ENCODE results near the gene SECISBP2.

The SECISBP2 gene

GRCh38 chr9:89340332-89340731, 22.0 kb downstream of the SECISBP2 start:
- TF ChIP-seq TCF12 (IDR thresholded peaks at IDR 0.05; ENCODE audit: low read depth): no peak
- no peak for TF ChIP-seq EGR1 (IDR thresholded peaks at IDR 0.05)
- TF ChIP-seq FOXM1 (IDR thresholded peaks at IDR 0.05; ENCODE audit: borderline replicate concordance, low read depth): no peak
- TF ChIP-seq TEAD4 (IDR thresholded peaks at IDR 0.05): no peak
- TF ChIP-seq NFIC (IDR thresholded peaks at IDR 0.05): no peak
- TF ChIP-seq CEBPB (IDR thresholded peaks at IDR 0.05): no peak
- TF ChIP-seq TAF1 (IDR thresholded peaks at IDR 0.05; ENCODE audit: low read depth): no peak
- no peak for TF ChIP-seq RAD21 (IDR thresholded peaks at IDR 0.05; ENCODE audit: low read depth)
- TF ChIP-seq YY1 (IDR thresholded peaks at IDR 0.05; ENCODE audit: low read depth): no peak
- no peak for TF ChIP-seq REST (IDR thresholded peaks at IDR 0.05; ENCODE audit: low read depth)
- TF ChIP-seq ZBTB7A (IDR thresholded peaks at IDR 0.05; ENCODE audit: low read depth): no peak
- no peak for TF ChIP-seq CREB1 (IDR thresholded peaks at IDR 0.05; ENCODE audit: low read depth)
- no peak for TF ChIP-seq MAX (IDR thresholded peaks at IDR 0.05)
- TF ChIP-seq USF1 (IDR thresholded peaks at IDR 0.05): no peak
- TF ChIP-seq EP300 (IDR thresholded peaks at IDR 0.05; ENCODE audit: borderline replicate concordance): no peak

- TF ChIP-seq USF1 (IDR thresholded peaks at IDR 0.05) (no peak), TAF1 (IDR thresholded peaks at IDR 0.05; ENCODE audit: low read depth) (no peak), ZBTB7A (IDR thresholded peaks at IDR 0.05; ENCODE audit: low read depth) (no peak), MAX (IDR thresholded peaks at IDR 0.05) (no peak), REST (IDR thresholded peaks at IDR 0.05; ENCODE audit: low read depth) (no peak), NFIC (IDR thresholded peaks at IDR 0.05) (no peak), YY1 (IDR thresholded peaks at IDR 0.05; ENCODE audit: low read depth) (no peak), CREB1 (IDR thresholded peaks at IDR 0.05; ENCODE audit: low read depth) (no peak), TEAD4 (IDR thresholded peaks at IDR 0.05) (no peak), EP300 (IDR thresholded peaks at IDR 0.05; ENCODE audit: borderline replicate concordance) (no peak), FOXM1 (IDR thresholded peaks at IDR 0.05; ENCODE audit: borderline replicate concordance, low read depth) (no peak), EGR1 (IDR thresholded peaks at IDR 0.05) (no peak), RAD21 (IDR thresholded peaks at IDR 0.05; ENCODE audit: low read depth) (no peak), TCF12 (IDR thresholded peaks at IDR 0.05; ENCODE audit: low read depth) (no peak), CEBPB (IDR thresholded peaks at IDR 0.05) (no peak)
Measured at GRCh38 chr9:89342213-89342612, 23.9 kb downstream of the SECISBP2 start.

- TF ChIP-seq USF1 (IDR thresholded peaks at IDR 0.05) (no peak), CEBPB (IDR thresholded peaks at IDR 0.05) (no peak), TAF1 (IDR thresholded peaks at IDR 0.05; ENCODE audit: low read depth) (no peak), CREB1 (IDR thresholded peaks at IDR 0.05; ENCODE audit: low read depth) (no peak), ZBTB7A (IDR thresholded peaks at IDR 0.05; ENCODE audit: low read depth) (no peak), FOXM1 (IDR thresholded peaks at IDR 0.05; ENCODE audit: borderline replicate concordance, low read depth) (no peak), NFIC (IDR thresholded peaks at IDR 0.05) (no peak)
Measured at GRCh38 chr9:89342948-89343347, 24.6 kb downstream of the SECISBP2 start.

GRCh38 chr9:89345476-89345875, 27.2 kb downstream of the SECISBP2 start:
- TF ChIP-seq NFIC (IDR thresholded peaks at IDR 0.05) (no peak), MAX (IDR thresholded peaks at IDR 0.05) (no peak), TEAD4 (IDR thresholded peaks at IDR 0.05) (no peak), ZBTB7A (IDR thresholded peaks at IDR 0.05; ENCODE audit: low read depth) (no peak), RAD21 (IDR thresholded peaks at IDR 0.05; ENCODE audit: low read depth) (no peak), CEBPB (IDR thresholded peaks at IDR 0.05) (no peak), REST (IDR thresholded peaks at IDR 0.05; ENCODE audit: low read depth) (no peak), YY1 (IDR thresholded peaks at IDR 0.05; ENCODE audit: low read depth) (no peak), FOXM1 (IDR thresholded peaks at IDR 0.05; ENCODE audit: borderline replicate concordance, low read depth) (no peak), TAF1 (IDR thresholded peaks at IDR 0.05; ENCODE audit: low read depth) (no peak)

Measured in Ishikawa (cell line).